SK-N-SH (cell line): ENCODE measurements around the gene RTP4. TPM values are rescaled to one million over a fixed set of nuclear protein-coding genes. Genes with fewer than 3 reads are reported as not detected.

Experiments
- CTCF ChIA-PET: fragments of 300-600, 350-600 bp; formaldehyde crosslinking; extraction: SDS; loops from one replicate; lab custom pipeline; 2021; lab: Yijun Ruan, JAX
- POLR2A ChIA-PET: fragments of 350-600 bp; sonication (Branson Sonifier 250); formaldehyde crosslinking; extraction: SDS; loops from one replicate; lab custom pipeline; 2020; ENCODE audit warnings: antibody characterized with exemption, inconsistent platforms; lab: Yijun Ruan, JAX
- DNase-seq: peaks from one replicate; pipeline ENCODE4 v3.0.0; 2012
- H2AFZ ChIP-seq: fragments of 200-600 bp; sonication (generic); 2 replicates; pipeline ENCODE4 v1.8.1; 2016; ENCODE audit warnings: antibody characterized with exemption, mild to moderate bottlenecking, low read depth
- H3F3A ChIP-seq: fragments of 200-600 bp; sonication (generic); replicated peaks from 2 replicates; pipeline ENCODE3; 2016; ENCODE audit warnings: antibody characterized with exemption, mild to moderate bottlenecking; ENCODE audit not compliant: insufficient read depth
- H3K27ac ChIP-seq, 2 experiments: fragments of 200-500 bp in 1 of 2; fragments of 200-600 bp in 1 of 2; sonication (Bioruptor generic) in 1 of 2; sonication (generic), shearing (Covaris generic) in 1 of 2; 2 replicates each; pipeline versions ENCODE4 v1.5.1 to v1.6.1; 2014 to 2016; ENCODE audit warnings: low read depth in 2 of 2, inconsistent platforms in 1 of 2, low read length in 1 of 2, mild to moderate bottlenecking in 1 of 2, mixed read lengths in 1 of 2
- H3K27me3 ChIP-seq: fragments of 200-600 bp; sonication (generic), shearing (Covaris generic); 2 replicates; pipeline ENCODE4 v1.6.1; 2016; ENCODE audit warnings: mixed run types; ENCODE audit not compliant: insufficient read depth
- H3K36me3 ChIP-seq, 2 experiments: fragments of 200-500 bp in 1 of 2; fragments of 200-600 bp in 1 of 2; sonication (Bioruptor generic) in 1 of 2; sonication (generic) in 1 of 2; replicated peaks in 1 of 2; 2 replicates each; pipeline versions ENCODE3 to v1.5.1; 2014 to 2016; ENCODE audit warnings: low read length in 1 of 2, mild to moderate bottlenecking in 1 of 2; ENCODE audit not compliant: insufficient read depth in 2 of 2, control insufficient read depth in 1 of 2
- H3K4me1 ChIP-seq, 2 experiments: fragments of 200-500 bp in 1 of 2; fragments of 200-600 bp in 1 of 2; sonication (Bioruptor generic) in 1 of 2; sonication (generic), shearing (Covaris generic) in 1 of 2; 2 replicates each; pipeline versions ENCODE4 v1.5.1 to v1.6.1; 2014 to 2016; ENCODE audit warnings: low read depth in 1 of 2, low read length in 1 of 2, mixed run types in 1 of 2; ENCODE audit not compliant: insufficient read depth in 2 of 2, control insufficient read depth in 1 of 2
- H3K4me2 ChIP-seq: fragments of 200-600 bp; sonication (generic), shearing (Covaris generic); 2 replicates; pipeline ENCODE4 v1.6.1; 2017; ENCODE audit warnings: mixed run types
- H3K4me3 ChIP-seq, 2 experiments: fragments of 200-500 bp in 1 of 2; fragments of 200-600 bp in 1 of 2; sonication (Bioruptor generic) in 1 of 2; sonication (generic), shearing (Covaris generic) in 1 of 2; 2 replicates each; pipeline versions ENCODE4 v1.5.1 to v1.8.1; 2014 to 2016; ENCODE audit warnings: low read depth in 2 of 2, inconsistent platforms in 1 of 2, low read length in 1 of 2, mild to moderate bottlenecking in 1 of 2, mixed read lengths in 1 of 2, moderate library complexity in 1 of 2
- H3K79me2 ChIP-seq: fragments of 200-600 bp; sonication (generic); 2 replicates; pipeline ENCODE4 v1.8.1; 2017; ENCODE audit warnings: mild to moderate bottlenecking; ENCODE audit not compliant: insufficient read depth
- H3K9ac ChIP-seq: fragments of 200-600 bp; sonication (generic); 2 replicates; pipeline ENCODE4 v1.6.1; 2017; ENCODE audit warnings: mixed run types
- H3K9me2 ChIP-seq: fragments of 200-600 bp; sonication (generic); 2 replicates; pipeline ENCODE4 v1.6.1; 2017; ENCODE audit warnings: mixed run types
- H3K9me3 ChIP-seq: fragments of 200-600 bp; sonication (generic); 2 replicates; pipeline ENCODE4 v1.6.1; 2017; ENCODE audit warnings: mixed run types, mild to moderate bottlenecking, moderate library complexity
- H4K20me1 ChIP-seq: fragments of 200-600 bp; sonication (generic); 2 replicates; pipeline ENCODE4 v1.6.1; 2017; ENCODE audit warnings: mild to moderate bottlenecking, mixed run types; ENCODE audit not compliant: insufficient read depth
- CTCF ChIP-seq: fragments of 200-600 bp; sonication (generic); IDR thresholded peaks from 2 replicates; pipeline ENCODE4 v1.6.1; 2017; ENCODE audit warnings: antibody characterized with exemption, mild to moderate bottlenecking, moderate library complexity
- ELF1 ChIP-seq: IDR thresholded peaks from 2 replicates; pipeline ENCODE4 v1.4.0; 2012
- EZH2phosphoT487 ChIP-seq: fragments of 200-600 bp; sonication (generic); IDR thresholded peaks from 2 replicates; pipeline ENCODE4 v1.6.1; 2017; ENCODE audit warnings: low read depth, mixed run types, mild to moderate bottlenecking, antibody characterized with exemption, moderate library complexity, borderline replicate concordance
- FOXJ3 ChIP-seq: sonication (generic); formaldehyde crosslinking; IDR thresholded peaks from 2 replicates; pipeline ENCODE4 v1.5.1; 2020; ENCODE audit warnings: mild to moderate bottlenecking, missing genetic modification reagents
- GABPA ChIP-seq: IDR thresholded peaks from 2 replicates; pipeline ENCODE4 v1.4.0; 2012; ENCODE audit warnings: low read depth, mild to moderate bottlenecking
- GATA2 ChIP-seq: sonication (generic); formaldehyde crosslinking; IDR thresholded peaks from 2 replicates; pipeline ENCODE4 v1.5.0; 2020; ENCODE audit warnings: mild to moderate bottlenecking, missing genetic modification reagents
- IRF3 ChIP-seq: fragments of 150-350 bp; IDR thresholded peaks from 2 replicates; pipeline ENCODE4 v1.6.1; 2016; ENCODE audit warnings: mild to moderate bottlenecking, low read depth, low read length
- JUND ChIP-seq: IDR thresholded peaks from 2 replicates; pipeline ENCODE4 v1.4.0; 2012
- MEF2A ChIP-seq: IDR thresholded peaks from 2 replicates; pipeline ENCODE4 v1.4.0; 2012; ENCODE audit warnings: low read depth, borderline replicate concordance
- MXI1 ChIP-seq: IDR thresholded peaks from 2 replicates; pipeline ENCODE4 v1.6.1; 2012; ENCODE audit warnings: mild to moderate bottlenecking, low read depth, low read length, improper control_type of control experiment
- NFIC ChIP-seq: IDR thresholded peaks from 2 replicates; pipeline ENCODE4 v1.4.0; 2012; ENCODE audit warnings: borderline replicate concordance
- RCOR1 ChIP-seq: fragments of 150-350 bp; IDR thresholded peaks from 2 replicates; pipeline ENCODE4 v1.6.1; 2017; ENCODE audit warnings: antibody characterized with exemption, low read length
- REST ChIP-seq: IDR thresholded peaks from 2 replicates; pipeline ENCODE4 v1.6.1; 2012; ENCODE audit warnings: mild to moderate bottlenecking, low read depth, low read length, moderate library complexity
- RXRA ChIP-seq: IDR thresholded peaks from 2 replicates; pipeline ENCODE4 v1.4.0; 2012; ENCODE audit warnings: low read depth, mild to moderate bottlenecking, borderline replicate concordance
- SMC3 ChIP-seq: IDR thresholded peaks from 2 replicates; pipeline ENCODE4 v1.6.1; 2012; ENCODE audit warnings: low read depth, low read length, improper control_type of control experiment
- TCF12 ChIP-seq: IDR thresholded peaks from 2 replicates; pipeline ENCODE4 v1.4.0; 2012
- USF1 ChIP-seq: IDR thresholded peaks from 2 replicates; pipeline ENCODE4 v1.4.0; 2012; ENCODE audit warnings: low read depth, borderline replicate concordance
- USF2 ChIP-seq: fragments of 150-350 bp; IDR thresholded peaks from 2 replicates; pipeline ENCODE4 v1.6.1; 2017; ENCODE audit warnings: antibody characterized with exemption, low read length, low read depth, borderline replicate concordance
- WGBS: methylation state at CpG from one replicate; pipeline ENCODE4 v1.1.6; 2017; ENCODE audit warnings: low lambda C conversion rate; 5-methylcytosine and 5-hydroxymethylcytosine counted together
- polyA plus RNA-seq, 3 experiments: library from polyadenylated mRNA; depleted of rRNA; stranded (reverse); fragments of >200 nt; gene quantifications; 2 replicates each; pipeline ENCODE4 v1.2.3, GENCODE V29; 2012

Gene RTP4
- polyA plus RNA-seq, 1 of the 3 experiments (the other 2 are of a cell fraction), result 0.16 TPM

- TF ChIP-seq ELF1 (no peak), EZH2phosphoT487 (no peak), NFIC (no peak)
Observed at GRCh38 chr3:187360596-187360995, 7.6 kb upstream of the RTP4 start (continued).

- POLR2A ChIA-PET, result no interaction called here
- CTCF ChIA-PET, result no interaction called here
- 6% methylated on average over 2 of the region's 2 CpGs for WGBS
Observed at GRCh38 chr3:187361835-187362234, 6.3 kb upstream of the RTP4 start.

More at GRCh38 chr3:187361835-187362234, 6.3 kb upstream of the RTP4 start:
- Histone ChIP-seq H4K20me1 (no peaks in the 10 kb centered on the region), H3K9me2 (no peaks in the 10 kb centered on the region), H3K4me3 (no peak overlapping the region), H3K27ac (no peak overlapping the region), H3K4me1 (no peaks in the 10 kb centered on the region), H2AFZ (no peak overlapping the region), H3K4me2 (no peak overlapping the region), H3K36me3 (no peaks in the 10 kb centered on the region), H3K79me2 (no peaks in the 10 kb centered on the region), H3K9me3 (no peaks in the 10 kb centered on the region), H3K9ac (no peak overlapping the region), H3F3A (no peaks in the 10 kb centered on the region), H3K27me3 (peaks cover 24% of the 10 kb centered on the region; the same call in 1 of the 2 replicates)
- TF ChIP-seq IRF3, result no peak
- no peak for TF ChIP-seq GABPA
- TF ChIP-seq MXI1, result no peak
- TF ChIP-seq REST, result no peak
- TF ChIP-seq JUND, result no peak
- no peak for TF ChIP-seq NFIC
- no peak for TF ChIP-seq MEF2A
- no peak for TF ChIP-seq SMC3
- no peak for TF ChIP-seq RXRA
- no peak for TF ChIP-seq FOXJ3 (CRISPR knock-in tag)
- TF ChIP-seq TCF12, result no peak
- no peak for TF ChIP-seq USF1
- no peak for TF ChIP-seq ELF1
- TF ChIP-seq USF2, result no peak
- TF ChIP-seq CTCF, result no peak
- no peak for TF ChIP-seq RCOR1
- TF ChIP-seq GATA2, result no peak
- no peak for DNase-seq
